GM19240 (cell line): ENCODE results near the gene SBK3.
"Not testable (repeated sequence)": the region's sequence is repeated elsewhere in the genome, so short reads cannot be mapped to it uniquely, and the experiment has no call there.

Experiments used
- DNase-seq: peaks from one replicate; pipeline ENCODE4 v3.0.0; 2011; ENCODE audit warnings: low spot score; ENCODE audit not compliant: insufficient read length

Gene SBK3

GRCh38 chr19:55542292-55542855 lies 3.0 kb downstream of the SBK3 start:
- no peak for DNase-seq

- DNase-seq = no peak
Measured at GRCh38 chr19:55541091-55541490, 4.3 kb downstream of the SBK3 start.

- DNase-seq = no peak
Measured at GRCh38 chr19:55540619-55541018, 4.7 kb downstream of the SBK3 start.

GRCh38 chr19:55539090-55539984 lies 6.0 kb downstream of the SBK3 start:
- no peak for DNase-seq

GRCh38 chr19:55538132-55538531 lies 7.2 kb downstream of the SBK3 start:
- DNase-seq = no peak

GRCh38 chr19:55537741-55538111 lies 7.6 kb downstream of the SBK3 start:
- DNase-seq = no peak

- DNase-seq = no peak
Measured at GRCh38 chr19:55536951-55537740, 8.2 kb downstream of the SBK3 start, which contains the start of gene SBK2. Gene SBK2 (minus strand): TSS chr19:55537133. CDS start chr19:55536294, 839 bp downstream.

- no peak for DNase-seq
Measured at GRCh38 chr19:55536366-55536765, 9.0 kb downstream of the SBK3 start.

GRCh38 chr19:55535965-55536350 lies 9.4 kb downstream of the SBK3 start:
- no peak for DNase-seq

- no peak for DNase-seq
Measured at GRCh38 chr19:55535173-55535964, 10.0 kb downstream of the SBK3 start.

- DNase-seq = not testable (repeated sequence)
Measured at GRCh38 chr19:55534280-55534679, 11.1 kb downstream of the SBK3 start.

- DNase-seq = no peak
Measured at GRCh38 chr19:55530996-55531395, 14.3 kb downstream of the SBK3 start.

- DNase-seq = no peak
Measured at GRCh38 chr19:55529636-55530234, 15.6 kb downstream of the SBK3 start.

- no peak for DNase-seq
Measured at GRCh38 chr19:55528030-55528803, 17.1 kb downstream of the SBK3 start.

GRCh38 chr19:55527197-55528029 lies 17.9 kb downstream of the SBK3 start:
- no peak for DNase-seq

GRCh38 chr19:55526216-55527196 lies 18.8 kb downstream of the SBK3 start:
- DNase-seq = no peak

GRCh38 chr19:55525289-55526101 lies 19.8 kb downstream of the SBK3 start:
- DNase-seq = no peak
